GM21447 (cell line): Measurements from ENCODE around the gene ARSG.
A peak's percentile ranks its signal among the peaks of the same experiment; 100 is the strongest.

Source experiments
- ATAC-seq: cut with Tn5 transposase; IDR thresholded peaks from one replicate; pipeline ENCODE4 v1.9.1; 2021; ENCODE audit not compliant: unreplicated experiment

Gene ARSG

GRCh38 chr17:68446626-68447041, 155.3 kb downstream of the ARSG start:
- ATAC-seq, result no peak

- no peak for ATAC-seq
Measured at GRCh38 chr17:68449021-68449739, 157.9 kb downstream of the ARSG start.

- ATAC-seq, result no peak
Measured at GRCh38 chr17:68450391-68450790, 159.1 kb downstream of the ARSG start.

- no peak for ATAC-seq
Measured at GRCh38 chr17:68450801-68451200, 159.5 kb downstream of the ARSG start.

- ATAC-seq, result no peak
Measured at GRCh38 chr17:68451670-68452354, 160.5 kb downstream of the ARSG start.

GRCh38 chr17:68452724-68453290, 161.5 kb downstream of the ARSG start:
- ATAC-seq, result no peak

GRCh38 chr17:68453991-68454665, 162.8 kb downstream of the ARSG start:
- ATAC-seq, result no peak

GRCh38 chr17:68455901-68456338, 164.6 kb downstream of the ARSG start:
- no peak for ATAC-seq

GRCh38 chr17:68456339-68457167, 165.3 kb downstream of the ARSG start:
- no peak for ATAC-seq

GRCh38 chr17:68457168-68457538, 165.9 kb downstream of the ARSG start, which contains the start of gene WIPI1:
WIPI1 (minus strand) TSS chr17:68457496; CDS start chr17:68457421, 75 bp downstream.
- ATAC-seq, result peak; percentile 19

GRCh38 chr17:68457539-68458259, 166.4 kb downstream of the ARSG start:
- ATAC-seq, result peak; percentile 61

- ATAC-seq, result no peak
Measured at GRCh38 chr17:68458260-68459036, 167.2 kb downstream of the ARSG start.

- ATAC-seq, result peak; percentile 33
Measured at GRCh38 chr17:68459037-68459639, 167.8 kb downstream of the ARSG start.

- ATAC-seq, result no peak
Measured at GRCh38 chr17:68460146-68460545, 168.9 kb downstream of the ARSG start.

GRCh38 chr17:68460715-68461114, 169.4 kb downstream of the ARSG start:
- no peak for ATAC-seq

- peak; percentile 12 for ATAC-seq
Measured at GRCh38 chr17:68461122-68461539, 169.8 kb downstream of the ARSG start.

- no peak for ATAC-seq
Measured at GRCh38 chr17:68461589-68461988, 170.3 kb downstream of the ARSG start.

- ATAC-seq, result peak; percentile 34
Measured at GRCh38 chr17:68462381-68463210, 171.3 kb downstream of the ARSG start.
